ENCODE measurements around the gene TBX10.
A peak's percentile ranks its signal among the peaks of the same experiment; 100 is the strongest.

Gene TBX10

GRCh38 chr11:67665541-67666302 is 26.2 kb upstream of the TBX10 start:
- Histone ChIP-seq H3K27ac (no peak overlapping the region), H3K4me1 (no peaks in the 10 kb centered on the region), H3K9me3 (no peaks in the 10 kb centered on the region), H3K27me3 (peaks cover 0 to 20% of the 10 kb centered on the region in 2 donors), H3K4me3 (no peak overlapping the region), H3K36me3 (no peaks in the 10 kb centered on the region)
- intact Hi-C loops (cut with DNase I; ENCODE audit: low total_unique reads), result no loop called here
- TF ChIP-seq CTCF (IDR thresholded peaks at IDR 0.05), result no peak
- DNase-seq, result peak in 1 of 2 donors; percentile 54

GRCh38 chr11:67664696-67665540 is 25.4 kb upstream of the TBX10 start:
- peaks cover 0 to 18% of the 10 kb centered on the region in 2 donors for H3K27me3 ChIP-seq
- peak in 1 of 2 donors; percentile 63 for DNase-seq
- no peaks in the 10 kb centered on the region for H3K36me3 ChIP-seq
- intact Hi-C loops (cut with DNase I; ENCODE audit: low total_unique reads), result no loop called here
- no peak overlapping the region for H3K4me3 ChIP-seq
- no peaks in the 10 kb centered on the region for H3K9me3 ChIP-seq
- H3K27ac ChIP-seq, result no peak overlapping the region
- H3K4me1 ChIP-seq, result no peaks in the 10 kb centered on the region
- no peak for TF ChIP-seq CTCF (IDR thresholded peaks at IDR 0.05)

- intact Hi-C loops (cut with DNase I; ENCODE audit: low total_unique reads), result no loop called here
These were observed 24.6 kb upstream of the TBX10 start for GRCh38 chr11:67664213-67664585.

GRCh38 chr11:67663532-67664212 is 24.1 kb upstream of the TBX10 start:
- no peak for TF ChIP-seq CTCF (IDR thresholded peaks at IDR 0.05)
- intact Hi-C loops (cut with DNase I; ENCODE audit: low total_unique reads), result no loop called here
- peaks cover 0 to 18% of the 10 kb centered on the region in 2 donors for H3K27me3 ChIP-seq
- DNase-seq, result peak in 1 of 2 donors; percentile 55
- H3K4me3 ChIP-seq, result no peak overlapping the region
- no peaks in the 10 kb centered on the region for H3K4me1 ChIP-seq
- no peaks in the 10 kb centered on the region for H3K36me3 ChIP-seq
- no peak overlapping the region for H3K27ac ChIP-seq
- H3K9me3 ChIP-seq, result no peaks in the 10 kb centered on the region

More at GRCh38 chr11:67664213-67664585, 24.6 kb upstream of the TBX10 start:
- DNase-seq, result peak in 1 of 2 donors; percentile 48
- Histone ChIP-seq H3K4me1 (no peaks in the 10 kb centered on the region), H3K4me3 (no peak overlapping the region), H3K9me3 (no peaks in the 10 kb centered on the region), H3K27ac (no peak overlapping the region), H3K27me3 (peaks cover 0 to 18% of the 10 kb centered on the region in 2 donors), H3K36me3 (no peaks in the 10 kb centered on the region)
- TF ChIP-seq CTCF (IDR thresholded peaks at IDR 0.05), result no peak

GRCh38 chr11:67662835-67663531 is 23.4 kb upstream of the TBX10 start:
- H3K9me3 ChIP-seq, result no peaks in the 10 kb centered on the region
- H3K4me1 ChIP-seq, result peaks cover 0 to 2% (median 0%) of the 10 kb centered on the region in 4 donors
- no peak for TF ChIP-seq CTCF (IDR thresholded peaks at IDR 0.05)
- H3K36me3 ChIP-seq, result no peaks in the 10 kb centered on the region
- H3K4me3 ChIP-seq, result no peak overlapping the region
- intact Hi-C loops (cut with DNase I; ENCODE audit: low total_unique reads), result no loop called here
- H3K27me3 ChIP-seq, result peaks cover 0 to 15% of the 10 kb centered on the region in 2 donors
- H3K27ac ChIP-seq, result no peak overlapping the region
- DNase-seq, result peak; percentile 10 to 48
